Smooth muscle cell of the brain vasculature (primary cell): ENCODE data around the gene NATD1.
"Not testable (repeated sequence)": the region's sequence is repeated elsewhere in the genome, so short reads cannot be mapped to it uniquely, and the experiment has no call there.

Experiments
- DNase-seq: peaks from one replicate; pipeline ENCODE4 v3.0.0-alpha.2; 2012; ENCODE audit warnings: low read depth, low spot score

NATD1 gene

DNA sequence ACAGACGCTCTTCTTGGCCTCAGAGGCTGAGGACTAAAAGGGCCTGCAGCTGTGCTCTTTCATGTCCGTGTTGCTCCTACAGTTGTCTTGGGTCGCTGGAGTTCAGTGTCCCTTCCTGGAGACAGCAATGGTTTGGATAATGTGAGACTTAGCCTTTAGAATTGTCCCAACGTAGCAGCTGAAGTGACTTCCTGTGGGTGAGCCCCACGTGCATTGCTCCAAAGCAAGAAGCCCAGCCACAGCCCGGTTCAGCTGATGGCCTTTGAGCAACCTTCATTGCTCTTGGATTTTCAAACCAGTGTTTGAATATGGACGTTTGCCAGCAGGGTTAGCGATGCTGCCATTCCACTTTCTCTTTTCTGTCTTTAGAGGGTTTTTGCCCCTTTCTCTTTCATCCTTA lies 59.0 kb downstream of the NATD1 start:
- DNase-seq = no peak

DNA sequence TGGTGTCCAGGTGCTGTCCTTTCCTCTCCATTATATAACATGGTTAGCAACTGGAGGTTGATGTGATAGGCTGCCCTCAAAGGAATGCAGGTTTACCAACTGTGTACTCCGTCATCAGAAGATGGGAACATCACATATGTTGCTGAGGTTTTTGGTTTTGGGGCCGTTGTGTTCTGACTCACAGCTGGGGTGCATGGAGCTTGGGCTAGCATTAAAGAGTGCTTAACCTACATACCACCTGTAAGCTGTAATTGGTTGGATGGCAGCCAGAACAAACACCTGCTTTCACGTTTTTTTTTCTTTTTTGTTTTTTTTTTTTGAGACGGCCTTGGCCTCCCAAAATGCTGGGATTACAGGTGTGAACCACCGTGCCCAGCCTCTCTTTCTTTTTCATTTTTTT lies 60.2 kb downstream of the NATD1 start:
- no peak for DNase-seq

- DNase-seq = not testable (repeated sequence)
Measured at GRCh38 chr17:21192414-21192813, 60.8 kb downstream of the NATD1 start.

- DNase-seq = no peak
Measured at GRCh38 chr17:21191698-21192097, 61.5 kb downstream of the NATD1 start.

GRCh38 chr17:21190078-21190477 lies 63.1 kb downstream of the NATD1 start:
- DNase-seq = no peak

DNA sequence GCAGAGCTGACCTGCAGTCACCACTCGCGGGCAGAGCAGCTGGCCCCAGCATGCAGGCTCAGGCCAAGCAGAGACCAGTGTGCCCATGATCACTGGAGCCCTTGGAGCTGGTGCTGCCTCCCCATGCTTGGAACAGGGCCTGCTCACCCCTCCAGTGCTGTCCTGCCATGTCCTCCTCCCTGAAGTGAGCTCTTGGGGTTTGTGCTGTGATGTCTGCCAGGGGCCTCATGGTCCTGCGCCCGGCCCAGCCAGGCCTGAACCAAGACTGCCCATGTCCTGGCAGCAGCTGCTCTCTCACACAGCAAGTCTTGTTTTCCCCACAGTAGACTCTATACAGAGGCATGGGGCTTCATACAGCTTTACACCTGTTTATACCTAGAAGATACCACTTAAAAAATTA lies 63.8 kb downstream of the NATD1 start:
- no peak for DNase-seq
